OCI-LY3 (cell line): ENCODE results near the gene SMYD3.

Experiments used
- H2AFZ ChIP-seq: fragments of 200-600, 300-600 bp; shearing (Covaris generic); 2 replicates; pipeline ENCODE4 v1.6.0; 2014; ENCODE audit warnings: antibody characterized with exemption, low read depth, low read length
- H3K27ac ChIP-seq: fragments of 200-600, 300-600 bp; sonication (generic); 2 replicates; pipeline ENCODE4 v1.5.1; 2014; ENCODE audit warnings: mild to moderate bottlenecking, low read length, moderate library complexity, mixed read lengths
- H3K27me3 ChIP-seq: fragments of 200-600, 300-600 bp; sonication (generic); 2 replicates; pipeline ENCODE4 v1.6.1; 2014; ENCODE audit warnings: low read depth, low read length, mixed read lengths
- H3K36me3 ChIP-seq: fragments of 200-600, 300-600 bp; sonication (generic); replicated peaks from 2 replicates; pipeline ENCODE3; 2014; ENCODE audit warnings: low read depth, low read length, mixed read lengths
- H3K4me1 ChIP-seq: fragments of 300-600, 200-600 bp; sonication (generic); 2 replicates; pipeline ENCODE4 v1.6.1; 2014; ENCODE audit warnings: low read length, mixed read lengths
- H3K4me2 ChIP-seq: fragments of 200-600, 300-600 bp; sonication (generic); 2 replicates; pipeline ENCODE4 v1.6.1; 2014; ENCODE audit warnings: low read length, mixed read lengths
- H3K4me3 ChIP-seq: fragments of 300-600, 200-600 bp; sonication (generic); 2 replicates; pipeline ENCODE4 v1.5.1; 2014; ENCODE audit warnings: antibody characterized with exemption, mild to moderate bottlenecking, low read length, moderate library complexity
- H3K79me2 ChIP-seq: fragments of 300-600, 200-600 bp; shearing (Covaris generic); 2 replicates; pipeline ENCODE4 v1.6.1; 2014; ENCODE audit warnings: mild to moderate bottlenecking, low read length, mixed read lengths
- H3K9ac ChIP-seq: fragments of 300-600, 200-600 bp; shearing (Covaris generic); 2 replicates; pipeline ENCODE4 v1.6.0; 2014; ENCODE audit warnings: mild to moderate bottlenecking, low read length, moderate library complexity
- H3K9me3 ChIP-seq: fragments of 200-600, 300-600 bp; shearing (Covaris generic); 2 replicates; pipeline ENCODE4 v1.6.1; 2014; ENCODE audit warnings: low read length, mixed read lengths; ENCODE audit not compliant: insufficient read depth
- H4K20me1 ChIP-seq: fragments of 200-600, 300-600 bp; sonication (generic); 2 replicates; pipeline ENCODE4 v1.6.1; 2016; ENCODE audit warnings: low read length, mixed read lengths; ENCODE audit not compliant: insufficient read depth
- EZH2phosphoT487 ChIP-seq: fragments of 200-600 bp; shearing (Covaris generic); IDR thresholded peaks from 2 replicates; pipeline ENCODE4 v1.6.1; 2018; ENCODE audit warnings: antibody characterized with exemption, mixed run types, low read depth
- TF ChIP-seq, protein P1 (sequence below): fragments of 200-600, 300-600 bp; sonication (generic); IDR thresholded peaks from 2 replicates; pipeline ENCODE4 v1.5.1; 2014; ENCODE audit warnings: antibody characterized with exemption, low read length, low read depth

Gene SMYD3

DNA sequence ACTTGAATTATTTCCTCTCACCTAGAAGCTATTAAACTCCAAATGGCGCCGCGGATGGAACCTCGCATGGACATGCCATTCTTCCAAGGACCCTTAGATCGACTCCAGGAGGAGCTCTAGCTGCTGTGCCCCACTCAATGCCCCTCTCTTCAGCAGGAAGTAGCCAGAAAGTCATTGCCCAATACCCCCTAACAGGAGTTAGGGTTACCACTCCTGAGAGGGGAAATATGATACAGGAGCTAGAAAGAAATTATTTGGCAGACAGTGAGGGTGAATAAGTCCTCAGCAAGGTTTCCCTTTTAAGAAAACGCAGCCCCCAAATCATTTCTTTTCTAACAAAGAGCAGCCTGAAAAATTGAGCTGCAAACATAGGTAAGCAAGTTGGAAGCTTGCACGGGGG lies 30.4 kb upstream of the SMYD3 start:
- H3K9ac ChIP-seq: no peak overlapping the region
- no peaks in the 10 kb centered on the region for H3K27me3 ChIP-seq
- H3K4me1 ChIP-seq: no peaks in the 10 kb centered on the region
- H3K9me3 ChIP-seq: no peaks in the 10 kb centered on the region
- no peaks in the 10 kb centered on the region for H4K20me1 ChIP-seq
- no peak overlapping the region for H2AFZ ChIP-seq
- H3K79me2 ChIP-seq: no peaks in the 10 kb centered on the region
- no peak overlapping the region for H3K27ac ChIP-seq
- no peak overlapping the region for H3K4me3 ChIP-seq
- H3K36me3 ChIP-seq: peaks cover 26% of the 10 kb centered on the region
- TF ChIP-seq EZH2phosphoT487: no peak
- TF ChIP-seq, protein P1, sequence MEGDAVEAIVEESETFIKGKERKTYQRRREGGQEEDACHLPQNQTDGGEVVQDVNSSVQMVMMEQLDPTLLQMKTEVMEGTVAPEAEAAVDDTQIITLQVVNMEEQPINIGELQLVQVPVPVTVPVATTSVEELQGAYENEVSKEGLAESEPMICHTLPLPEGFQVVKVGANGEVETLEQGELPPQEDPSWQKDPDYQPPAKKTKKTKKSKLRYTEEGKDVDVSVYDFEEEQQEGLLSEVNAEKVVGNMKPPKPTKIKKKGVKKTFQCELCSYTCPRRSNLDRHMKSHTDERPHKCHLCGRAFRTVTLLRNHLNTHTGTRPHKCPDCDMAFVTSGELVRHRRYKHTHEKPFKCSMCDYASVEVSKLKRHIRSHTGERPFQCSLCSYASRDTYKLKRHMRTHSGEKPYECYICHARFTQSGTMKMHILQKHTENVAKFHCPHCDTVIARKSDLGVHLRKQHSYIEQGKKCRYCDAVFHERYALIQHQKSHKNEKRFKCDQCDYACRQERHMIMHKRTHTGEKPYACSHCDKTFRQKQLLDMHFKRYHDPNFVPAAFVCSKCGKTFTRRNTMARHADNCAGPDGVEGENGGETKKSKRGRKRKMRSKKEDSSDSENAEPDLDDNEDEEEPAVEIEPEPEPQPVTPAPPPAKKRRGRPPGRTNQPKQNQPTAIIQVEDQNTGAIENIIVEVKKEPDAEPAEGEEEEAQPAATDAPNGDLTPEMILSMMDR: no peak
- no peak overlapping the region for H3K4me2 ChIP-seq

DNA sequence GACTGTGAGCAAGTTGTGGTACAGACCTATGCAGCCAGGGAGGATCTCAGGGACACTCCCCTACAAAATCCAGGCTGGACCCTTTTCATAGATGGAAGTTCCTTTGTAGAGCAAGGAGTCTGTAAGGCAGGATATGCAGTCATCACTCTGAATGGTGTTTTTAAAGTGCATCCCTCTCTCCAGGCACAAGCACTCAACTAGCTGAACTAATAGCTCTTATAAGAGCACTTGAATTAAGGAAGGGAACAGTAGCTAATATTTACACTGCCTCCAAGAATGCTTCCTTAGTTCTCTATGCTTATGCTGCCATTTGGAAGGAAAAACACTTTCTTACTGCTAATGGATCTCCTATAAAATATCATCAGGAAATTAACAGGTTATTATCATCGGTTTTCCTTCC lies 27.0 kb upstream of the SMYD3 start:
- Histone ChIP-seq H3K79me2 (no peaks in the 10 kb centered on the region), H3K27me3 (no peaks in the 10 kb centered on the region), H3K9me3 (0 out of 2 replicates have a peak, but pooled peaks cover 3% of the 10 kb centered on the region), H3K36me3 (peaks cover 7% of the 10 kb centered on the region), H3K4me3 (no peak overlapping the region), H3K9ac (no peak overlapping the region), H3K27ac (no peak overlapping the region), H3K4me2 (no peak overlapping the region), H2AFZ (no peak overlapping the region), H3K4me1 (no peaks in the 10 kb centered on the region), H4K20me1 (no peaks in the 10 kb centered on the region)
- TF ChIP-seq, protein P1: no peak
- TF ChIP-seq EZH2phosphoT487: no peak

DNA sequence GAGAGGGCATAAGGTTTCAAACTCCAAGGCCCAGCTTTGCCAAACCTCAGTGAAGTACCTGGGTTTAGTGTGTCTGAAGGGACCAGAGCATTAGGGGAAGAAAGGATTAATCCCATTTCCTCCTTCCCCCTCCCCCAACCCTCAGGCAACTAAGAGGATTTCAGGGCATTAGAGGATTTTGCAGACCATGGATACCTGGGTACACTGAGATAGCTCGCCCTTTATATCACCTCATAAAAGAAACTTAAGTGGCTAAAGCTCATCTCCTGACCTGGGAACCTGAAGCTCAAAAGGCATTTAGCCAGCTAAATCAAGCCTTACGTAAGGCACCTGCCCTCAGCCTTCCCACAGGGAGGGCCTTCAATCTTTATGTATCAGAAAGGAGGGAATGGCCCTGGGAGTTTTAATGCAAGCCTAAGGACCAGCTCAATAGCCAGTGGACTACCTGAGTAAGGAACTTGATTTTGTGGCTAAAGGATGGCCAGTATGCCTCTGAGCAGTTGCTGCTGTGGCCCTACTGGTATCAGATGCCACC lies 26.4 kb upstream of the SMYD3 start:
- H3K4me3 ChIP-seq: no peak overlapping the region
- no peaks in the 10 kb centered on the region for H3K79me2 ChIP-seq
- H3K27ac ChIP-seq: no peak overlapping the region
- no peak overlapping the region for H2AFZ ChIP-seq
- H3K4me1 ChIP-seq: no peaks in the 10 kb centered on the region
- H3K27me3 ChIP-seq: no peaks in the 10 kb centered on the region
- H3K4me2 ChIP-seq: no peak overlapping the region
- H3K9ac ChIP-seq: no peak overlapping the region
- H3K9me3 ChIP-seq: 0 out of 2 replicates have a peak, but pooled peaks cover 3% of the 10 kb centered on the region
- no peaks in the 10 kb centered on the region for H4K20me1 ChIP-seq
- peaks cover 3% of the 10 kb centered on the region for H3K36me3 ChIP-seq
- TF ChIP-seq, protein P1: no peak
- TF ChIP-seq EZH2phosphoT487: no peak

DNA sequence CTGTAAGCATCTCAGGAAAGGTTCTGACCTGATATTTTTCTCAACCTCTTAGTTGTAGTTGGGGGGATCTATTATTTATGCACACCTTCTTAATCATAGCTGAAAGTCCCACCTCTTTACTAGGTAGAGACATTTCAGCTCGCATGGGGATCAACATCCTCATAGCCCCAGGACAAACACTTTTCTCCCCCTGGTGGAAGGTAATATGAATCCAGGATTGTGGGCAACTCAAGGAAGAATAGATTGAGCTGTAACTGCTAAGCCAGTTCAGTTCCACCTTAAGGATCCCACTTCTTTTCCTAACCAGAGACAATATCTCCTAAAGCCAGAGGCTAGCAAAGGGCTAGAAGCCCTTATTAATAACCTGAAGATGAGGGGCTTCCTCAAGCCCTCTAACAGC lies 25.4 kb upstream of the SMYD3 start:
- no peak overlapping the region for H3K27ac ChIP-seq
- H3K79me2 ChIP-seq: no peaks in the 10 kb centered on the region
- no peaks in the 10 kb centered on the region for H3K27me3 ChIP-seq
- no peak overlapping the region for H3K4me2 ChIP-seq
- no peak overlapping the region for H3K4me3 ChIP-seq
- no peak overlapping the region for H2AFZ ChIP-seq
- no peak overlapping the region for H3K9ac ChIP-seq
- 0 out of 2 replicates have a peak, but pooled peaks cover 3% of the 10 kb centered on the region for H3K9me3 ChIP-seq
- 0 out of 2 replicates have a peak, but pooled peaks cover under 1% of the 10 kb centered on the region for H3K4me1 ChIP-seq
- no peaks in the 10 kb centered on the region for H4K20me1 ChIP-seq
- no peak for TF ChIP-seq EZH2phosphoT487
- TF ChIP-seq, protein P1: no peak
- H3K36me3 ChIP-seq: no peaks in the 10 kb centered on the region
